Endodermal cell (in vitro differentiated cells): ENCODE measurements around the gene ATRNL1. TPM values are rescaled to one million over a fixed set of nuclear protein-coding genes. Genes with fewer than 3 reads are reported as not detected.

Experiments used
- DNase-seq: peaks from one replicate; pipeline ENCODE4 v3.0.0-alpha.2; 2017
- H3K27ac ChIP-seq: 2 replicates; pipeline ENCODE4 v1.5.1; 2013; ENCODE audit warnings: mild to moderate bottlenecking, low read depth, low read length, moderate library complexity
- H3K27me3 ChIP-seq: 2 replicates; pipeline ENCODE4 v1.6.1; 2013; ENCODE audit warnings: mild to moderate bottlenecking, low read length, moderate library complexity; ENCODE audit not compliant: insufficient read depth, control insufficient read depth, poor library complexity, severe bottlenecking
- H3K36me3 ChIP-seq: 2 replicates; pipeline ENCODE4 v1.7.0; 2013; ENCODE audit warnings: mild to moderate bottlenecking, low read length, moderate library complexity; ENCODE audit not compliant: control insufficient read depth, insufficient read depth
- H3K4me1 ChIP-seq: one replicate; pipeline ENCODE4 v1.7.0; 2013; ENCODE audit warnings: low read length; ENCODE audit not compliant: control insufficient read depth, insufficient read depth
- H3K4me3 ChIP-seq: 2 replicates; pipeline ENCODE4 v1.5.1; 2013; ENCODE audit warnings: mild to moderate bottlenecking, low read length, moderate library complexity
- H3K9ac ChIP-seq: 2 replicates; pipeline ENCODE4 v1.6.1; 2013; ENCODE audit warnings: mild to moderate bottlenecking, low read length, moderate library complexity; ENCODE audit not compliant: poor library complexity, severe bottlenecking; ENCODE audit errors: extremely low read depth
- H3K9me3 ChIP-seq: 2 replicates; pipeline ENCODE4 v1.6.1; 2013; ENCODE audit warnings: mild to moderate bottlenecking, low read length, moderate library complexity; ENCODE audit not compliant: control insufficient read depth
- H3K27ac Mint-ChIP-seq: 2 replicates; pipeline ENCODE4 v1.8.0; 2020; ENCODE audit warnings: mixed read lengths
- H3K27me3 Mint-ChIP-seq: 2 replicates; pipeline ENCODE4 v1.8.0; 2021; ENCODE audit warnings: mild to moderate bottlenecking, mixed read lengths; ENCODE audit not compliant: insufficient read depth
- H3K36me3 Mint-ChIP-seq: 2 replicates; pipeline ENCODE4 v1.8.0; 2020; ENCODE audit warnings: low read depth, mixed read lengths
- H3K4me1 Mint-ChIP-seq: 2 replicates; pipeline ENCODE4 v1.8.0; 2020; ENCODE audit warnings: mixed read lengths
- H3K4me3 Mint-ChIP-seq: 2 replicates; pipeline ENCODE4 v1.8.0; 2020; ENCODE audit warnings: mild to moderate bottlenecking, moderate library complexity, mixed read lengths
- H3K9me3 Mint-ChIP-seq: 2 replicates; pipeline ENCODE4 v1.8.0; 2020; ENCODE audit warnings: mild to moderate bottlenecking, mixed read lengths
- CTCF ChIP-seq: fragments of 200-600 bp; sonication (generic); conservative IDR thresholded peaks from 2 replicates; pipeline ENCODE4 v1.5.0; 2021; ENCODE audit warnings: antibody characterized with exemption, mild to moderate bottlenecking
- WGBS, 2 experiments: methylation state at CpG; one replicate each; pipeline versions ENCODE4 v1.1.5 to v1.1.7; 2013; ENCODE audit warnings: missing lambda C conversion rate in 2 of 2, mixed read lengths in 1 of 2; ENCODE audit not compliant: insufficient coverage in 1 of 2, insufficient read length in 1 of 2; 5-methylcytosine and 5-hydroxymethylcytosine counted together
- total RNA-seq, 2 donors: library from RNA; stranded (reverse); fragmentation: NEBNext Ultra II Directional in 1 of 2; extraction: Animal tissue kit (Norgen Biotek cat#: 25700) in 1 of 2; gene quantifications; 2 replicates in 1 of 2; 3 replicates in 1 of 2; pipeline ENCODE4 v1.2.1, GENCODE V29; 2021

Gene ATRNL1
- total RNA-seq, 2 donors from 2014 or later, result 8.0 to 9.0 TPM

DNA sequence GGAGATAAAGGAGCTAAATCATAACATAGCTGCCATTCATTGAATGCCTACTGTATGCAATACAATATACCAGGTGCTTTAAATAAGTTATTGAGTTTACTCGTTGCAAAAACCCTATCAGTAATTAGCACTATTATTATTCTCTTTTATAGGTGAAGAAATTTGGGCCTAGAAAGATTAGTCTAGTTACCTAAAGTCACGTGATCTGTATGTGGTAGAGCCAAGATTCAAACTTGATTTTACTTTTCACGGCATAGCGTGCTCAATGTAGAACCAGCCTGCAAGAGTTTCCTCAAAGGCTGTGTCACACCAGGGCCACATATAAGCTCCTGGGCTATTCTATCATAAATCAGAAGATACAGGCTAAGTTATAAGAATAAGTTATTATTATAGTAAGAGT is 740.0 kb downstream of the ATRNL1 start:
- DNase-seq, result no peak
- no peak for TF ChIP-seq CTCF
- peaks cover 5% of the 10 kb centered on the region for H3K4me1 Mint-ChIP-seq
- H3K4me3 Mint-ChIP-seq, result no peak overlapping the region
- no peak overlapping the region for H3K27ac ChIP-seq
- no peak overlapping the region for H3K27ac Mint-ChIP-seq
- no peak overlapping the region for H3K9ac ChIP-seq
- no peaks in the 10 kb centered on the region for H3K36me3 ChIP-seq
- H3K36me3 Mint-ChIP-seq, result no peaks in the 10 kb centered on the region
- no peaks in the 10 kb centered on the region for H3K27me3 Mint-ChIP-seq
- no peaks in the 10 kb centered on the region for H3K9me3 ChIP-seq
- no peaks in the 10 kb centered on the region for H3K9me3 Mint-ChIP-seq
- 50 to 64% methylated on average over 2 to 3 of the region's 4 CpGs for WGBS, 2 experiments
- no peaks in the 10 kb centered on the region for H3K27me3 ChIP-seq
- no peaks in the 10 kb centered on the region for H3K4me1 ChIP-seq
- H3K4me3 ChIP-seq, result no peak overlapping the region

DNA sequence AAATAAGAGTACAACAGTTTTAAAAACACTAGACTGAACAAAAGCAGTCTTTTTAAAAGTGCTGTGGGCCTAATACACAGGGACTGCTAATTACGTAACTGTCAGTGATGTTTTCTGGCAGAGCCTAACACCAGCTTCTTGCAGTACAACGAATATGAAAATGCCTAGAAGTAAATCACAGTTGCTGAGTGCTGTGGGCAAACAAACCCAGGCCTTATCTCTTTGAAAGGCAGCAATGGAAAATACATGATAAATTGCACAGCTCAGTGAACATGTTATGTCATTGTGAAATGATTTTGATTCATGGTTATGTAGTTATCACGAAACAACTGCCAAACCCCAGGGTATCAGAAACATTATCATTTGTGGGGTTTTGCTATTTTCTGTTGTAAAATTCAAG is 751.4 kb downstream of the ATRNL1 start:
- no peak for TF ChIP-seq CTCF
- H3K4me3 ChIP-seq, result no peak overlapping the region
- no peaks in the 10 kb centered on the region for H3K36me3 ChIP-seq
- 89 to 96% methylated on average over 3 of the region's 3 CpGs for WGBS, 2 experiments
- no peak overlapping the region for H3K4me3 Mint-ChIP-seq
- H3K4me1 Mint-ChIP-seq, result no peaks in the 10 kb centered on the region
- no peak overlapping the region for H3K27ac Mint-ChIP-seq
- no peaks in the 10 kb centered on the region for H3K4me1 ChIP-seq
- H3K9me3 ChIP-seq, result no peaks in the 10 kb centered on the region
- no peaks in the 10 kb centered on the region for H3K27me3 Mint-ChIP-seq
- DNase-seq, result no peak
- no peaks in the 10 kb centered on the region for H3K27me3 ChIP-seq
- no peaks in the 10 kb centered on the region for H3K36me3 Mint-ChIP-seq
- no peaks in the 10 kb centered on the region for H3K9me3 Mint-ChIP-seq
- no peak overlapping the region for H3K27ac ChIP-seq
- H3K9ac ChIP-seq, result no peak overlapping the region

DNA sequence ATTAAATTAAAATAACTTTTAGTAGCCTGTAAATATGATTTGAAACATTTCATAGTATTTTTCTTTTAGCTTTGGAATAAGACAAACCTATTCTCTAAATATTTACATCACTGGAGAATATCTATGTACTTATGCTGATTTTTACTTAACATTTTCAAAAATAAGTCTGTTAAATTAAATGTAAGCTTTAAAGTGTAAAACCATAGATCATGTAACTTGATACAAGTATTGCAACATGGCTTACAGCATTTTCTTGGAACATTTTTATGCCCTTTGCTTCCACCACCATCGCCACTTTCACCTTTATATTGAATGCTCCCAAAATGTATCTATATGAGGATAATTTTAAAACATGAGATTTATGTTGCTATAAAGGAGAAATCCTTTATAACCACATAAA is 752.8 kb downstream of the ATRNL1 start:
- no peaks in the 10 kb centered on the region for H3K9me3 ChIP-seq
- H3K9ac ChIP-seq, result no peak overlapping the region
- no CpG with 5 or more reads among the region's 1 CpG for WGBS, 2 experiments
- H3K27me3 ChIP-seq, result no peaks in the 10 kb centered on the region
- H3K4me3 Mint-ChIP-seq, result no peak overlapping the region
- H3K36me3 ChIP-seq, result no peaks in the 10 kb centered on the region
- H3K27ac ChIP-seq, result no peak overlapping the region
- H3K27ac Mint-ChIP-seq, result no peak overlapping the region
- no peaks in the 10 kb centered on the region for H3K4me1 Mint-ChIP-seq
- H3K36me3 Mint-ChIP-seq, result no peaks in the 10 kb centered on the region
- H3K9me3 Mint-ChIP-seq, result no peaks in the 10 kb centered on the region
- no peaks in the 10 kb centered on the region for H3K27me3 Mint-ChIP-seq
- no peak for DNase-seq
- H3K4me3 ChIP-seq, result no peak overlapping the region
- TF ChIP-seq CTCF, result no peak
- H3K4me1 ChIP-seq, result no peaks in the 10 kb centered on the region
